Measurements from ENCODE around the gene DOCK3.

Gene DOCK3

GRCh38 chr3:50637011-50637410 is 37.7 kb upstream of the DOCK3 start:
- TF ChIP-seq POLR2AphosphoS5 (IDR thresholded peaks at IDR 0.05; ENCODE audit: low read depth) (no peak), REST (IDR thresholded peaks at IDR 0.05; ENCODE audit: insufficient replicate concordance, low read depth) (no peak), CTCF (IDR thresholded peaks at IDR 0.05; ENCODE audit: insufficient read depth, low read length) (no peak), GABPA (IDR thresholded peaks at IDR 0.05; ENCODE audit: low read depth) (no peak), SPI1 (IDR thresholded peaks at IDR 0.05; ENCODE audit: borderline replicate concordance, low read depth) (no peak)
- no peak overlapping the region for H3K4me3 ChIP-seq (replicated peaks; ENCODE audit: insufficient read depth, low read length)
- no peak for DNase-seq (ENCODE audit: low read depth in 1 of 2, low spot score in 1 of 2)
- H3K27me3 ChIP-seq (ENCODE audit: insufficient read depth, poor library complexity, severe bottlenecking), result no peaks in the 10 kb centered on the region
- no peak overlapping the region for H3K27ac ChIP-seq (replicated peaks)

GRCh38 chr3:50637945-50638344 is 36.8 kb upstream of the DOCK3 start:
- TF ChIP-seq GABPA (IDR thresholded peaks at IDR 0.05; ENCODE audit: low read depth) (no peak), CTCF (IDR thresholded peaks at IDR 0.05; ENCODE audit: insufficient read depth, low read length) (no peak), SPI1 (IDR thresholded peaks at IDR 0.05; ENCODE audit: borderline replicate concordance, low read depth) (no peak)
- Histone ChIP-seq H3K27ac (replicated peaks) (no peak overlapping the region), H3K27me3 (ENCODE audit: insufficient read depth, poor library complexity, severe bottlenecking) (no peaks in the 10 kb centered on the region)

GRCh38 chr3:50639055-50639494 is 35.7 kb upstream of the DOCK3 start:
- DNase-seq (ENCODE audit: low read depth in 1 of 2, low spot score in 1 of 2), result no peak
- TF ChIP-seq SPI1 (IDR thresholded peaks at IDR 0.05; ENCODE audit: borderline replicate concordance, low read depth) (no peak), POLR2AphosphoS5 (IDR thresholded peaks at IDR 0.05; ENCODE audit: low read depth) (no peak), REST (IDR thresholded peaks at IDR 0.05; ENCODE audit: insufficient replicate concordance, low read depth) (no peak), CTCF (IDR thresholded peaks at IDR 0.05; ENCODE audit: insufficient read depth, low read length) (no peak), GABPA (IDR thresholded peaks at IDR 0.05; ENCODE audit: low read depth) (no peak)
- Histone ChIP-seq H3K27ac (replicated peaks) (no peak overlapping the region), H3K4me3 (replicated peaks; ENCODE audit: insufficient read depth, low read length) (no peak overlapping the region), H3K27me3 (ENCODE audit: insufficient read depth, poor library complexity, severe bottlenecking) (no peaks in the 10 kb centered on the region)

More at GRCh38 chr3:50637945-50638344, 36.8 kb upstream of the DOCK3 start:
- no peak for DNase-seq (ENCODE audit: low read depth in 1 of 2, low spot score in 1 of 2)
- H3K4me3 ChIP-seq (replicated peaks; ENCODE audit: insufficient read depth, low read length), result no peak overlapping the region

GRCh38 chr3:50642382-50642781 is 32.3 kb upstream of the DOCK3 start:
- H3K4me3 ChIP-seq (replicated peaks; ENCODE audit: insufficient read depth, low read length), result no peak overlapping the region
- TF ChIP-seq CTCF (IDR thresholded peaks at IDR 0.05; ENCODE audit: insufficient read depth, low read length) (no peak), SPI1 (IDR thresholded peaks at IDR 0.05; ENCODE audit: borderline replicate concordance, low read depth) (no peak), GABPA (IDR thresholded peaks at IDR 0.05; ENCODE audit: low read depth) (no peak), REST (IDR thresholded peaks at IDR 0.05; ENCODE audit: insufficient replicate concordance, low read depth) (no peak), POLR2AphosphoS5 (IDR thresholded peaks at IDR 0.05; ENCODE audit: low read depth) (no peak)
- no peak overlapping the region for H3K27ac ChIP-seq (replicated peaks)
- no peaks in the 10 kb centered on the region for H3K27me3 ChIP-seq (ENCODE audit: insufficient read depth, poor library complexity, severe bottlenecking)
- DNase-seq (ENCODE audit: low read depth in 1 of 2, low spot score in 1 of 2), result no peak

Measured in HL-60 (cell line).